ENCODE results near the gene RTEL1.
"Not testable (repeated sequence)": the region's sequence is repeated elsewhere in the genome, so short reads cannot be mapped to it uniquely, and the experiment has no call there.

The RTEL1 gene

GRCh38 chr20:63625771-63626423, 32.2 kb upstream of the RTEL1 start:
- TF ChIP-seq CTCF (IDR thresholded peaks at IDR 0.05; ENCODE audit: extremely low read depth, missing control alignments): no peak
- peak; percentile 61 for DNase-seq (ENCODE audit: low spot score)

- no peak for TF ChIP-seq CTCF (IDR thresholded peaks at IDR 0.05; ENCODE audit: extremely low read depth, missing control alignments)
- peak; percentile 95 for DNase-seq (ENCODE audit: low spot score)
Measured at GRCh38 chr20:63626424-63627128, 31.5 kb upstream of the RTEL1 start, which contains the start of gene GMEB2. Gene GMEB2, minus strand, starts transcription at chr20:63627101. Its CDS starts 7,704 bp downstream, at chr20:63619397.

GRCh38 chr20:63627129-63627750, 30.9 kb upstream of the RTEL1 start:
- DNase-seq (ENCODE audit: low spot score): peak; percentile 99
- TF ChIP-seq CTCF (IDR thresholded peaks at IDR 0.05; ENCODE audit: extremely low read depth, missing control alignments): no peak

- no peak for TF ChIP-seq CTCF (IDR thresholded peaks at IDR 0.05; ENCODE audit: extremely low read depth, missing control alignments)
- no peak for DNase-seq (ENCODE audit: low spot score)
Measured at GRCh38 chr20:63627751-63628245, 30.3 kb upstream of the RTEL1 start.

GRCh38 chr20:63628246-63628975, 29.7 kb upstream of the RTEL1 start:
- no peak for TF ChIP-seq CTCF (IDR thresholded peaks at IDR 0.05; ENCODE audit: extremely low read depth, missing control alignments)
- peak; percentile 79 for DNase-seq (ENCODE audit: low spot score)

- DNase-seq (ENCODE audit: low spot score): not testable (repeated sequence)
Measured at GRCh38 chr20:63630956-63631355, 27.2 kb upstream of the RTEL1 start.

- DNase-seq (ENCODE audit: low spot score): not testable (repeated sequence)
Measured at GRCh38 chr20:63631426-63631825, 26.7 kb upstream of the RTEL1 start.

- TF ChIP-seq CTCF (IDR thresholded peaks at IDR 0.05; ENCODE audit: extremely low read depth, missing control alignments): no peak
- no peak for DNase-seq (ENCODE audit: low spot score)
Measured at GRCh38 chr20:63633732-63634131, 24.4 kb upstream of the RTEL1 start.
